Neural progenitor cell (in vitro differentiated cells): ENCODE data around the gene LHB. TPM values are rescaled to one million over a fixed set of nuclear protein-coding genes. Genes with fewer than 3 reads are reported as not detected.

Experiments
- DNase-seq: peaks from one replicate; pipeline ENCODE4 v3.0.0-alpha.2; 2016; ENCODE audit warnings: low spot score
- H2AFZ ChIP-seq: fragments of 200-600 bp; sonication (generic); replicated peaks from 2 replicates; pipeline ENCODE4 v1.6.1; 2016; ENCODE audit warnings: antibody characterized with exemption
- H3F3A ChIP-seq: fragments of 200-600 bp; sonication (generic); 2 replicates; pipeline ENCODE4 v1.6.1; 2016; ENCODE audit warnings: antibody characterized with exemption, low read depth
- H3K27ac ChIP-seq: fragments of 200-600 bp; sonication (generic); 2 replicates; pipeline ENCODE4 v1.5.1; 2016; ENCODE audit warnings: mild to moderate bottlenecking
- H3K27me3 ChIP-seq: fragments of 200-600 bp; sonication (generic); 2 replicates; pipeline ENCODE4 v1.6.1; 2016; ENCODE audit warnings: mild to moderate bottlenecking, moderate library complexity
- H3K36me3 ChIP-seq: fragments of 200-600 bp; sonication (generic); 2 replicates; pipeline ENCODE4 v1.5.1; 2016
- H3K4me1 ChIP-seq: fragments of 200-600 bp; sonication (generic); 2 replicates; pipeline ENCODE4 v1.6.1; 2016; ENCODE audit warnings: mixed run types
- H3K4me2 ChIP-seq: fragments of 200-600 bp; sonication (generic); 2 replicates; pipeline ENCODE4 v1.6.1; 2016
- H3K4me3 ChIP-seq: fragments of 200-600 bp; sonication (generic); 2 replicates; pipeline ENCODE4 v1.5.1; 2016
- H3K79me2 ChIP-seq: fragments of 200-600 bp; sonication (generic); 2 replicates; pipeline ENCODE4 v1.6.1; 2016; ENCODE audit warnings: low read depth
- H3K9ac ChIP-seq: fragments of 200-600 bp; sonication (generic); 2 replicates; pipeline ENCODE4 v1.6.1; 2016
- H3K9me3 ChIP-seq: fragments of 200-600 bp; sonication (generic); 2 replicates; pipeline ENCODE4 v1.5.1; 2016; ENCODE audit warnings: low read depth
- H4K20me1 ChIP-seq: fragments of 200-600 bp; sonication (generic); 2 replicates; pipeline ENCODE4 v1.6.1; 2016; ENCODE audit warnings: low read depth
- H3K27ac Mint-ChIP-seq: 3 replicates; pipeline ENCODE4 v1.8.0; 2021; ENCODE audit warnings: mixed read lengths
- H3K27me3 Mint-ChIP-seq: 2 replicates; pipeline ENCODE4 v1.8.0; 2022; ENCODE audit warnings: low read depth, mild to moderate bottlenecking, inconsistent platforms, moderate library complexity, mixed read lengths; ENCODE audit not compliant: insufficient read depth
- H3K36me3 Mint-ChIP-seq: 3 replicates; pipeline ENCODE4 v1.8.0; 2021; ENCODE audit warnings: mixed read lengths
- H3K4me1 Mint-ChIP-seq: 3 replicates; pipeline ENCODE4 v1.8.0; 2021; ENCODE audit warnings: mixed read lengths
- H3K4me3 Mint-ChIP-seq: 3 replicates; pipeline ENCODE4 v1.8.0; 2021; ENCODE audit warnings: mild to moderate bottlenecking, moderate library complexity, mixed read lengths
- H3K9me3 Mint-ChIP-seq: 3 replicates; pipeline ENCODE4 v1.8.0; 2020; ENCODE audit warnings: mixed read lengths
- CTCF ChIP-seq: fragments of 200-600 bp; sonication (generic); IDR thresholded peaks from 2 replicates; pipeline ENCODE4 v1.5.1; 2017; ENCODE audit warnings: antibody characterized with exemption, mild to moderate bottlenecking
- EZH2 ChIP-seq: fragments of 200-600 bp; sonication (generic); IDR thresholded peaks from 2 replicates; pipeline ENCODE4 v1.6.1; 2017; ENCODE audit warnings: antibody characterized with exemption, mild to moderate bottlenecking, moderate library complexity
- EZH2phosphoT487 ChIP-seq: fragments of 200-600 bp; sonication (generic); IDR thresholded peaks from 2 replicates; pipeline ENCODE4 v1.6.1; 2017; ENCODE audit warnings: antibody characterized with exemption
- total RNA-seq: library from RNA; depleted of rRNA; stranded (reverse); fragments of >200 nt; gene quantifications from 2 replicates; pipeline ENCODE4 v1.2.3, GENCODE V29; 2015; ENCODE audit warnings: low replicate concordance

LHB gene
- total RNA-seq, 1 donor from 2014 or later: not detected

GRCh38 chr19:48989701-48990291 is 27.1 kb downstream of the LHB start:
- no peak overlapping the region for H2AFZ ChIP-seq
- peaks cover 40% of the 10 kb centered on the region for H3K79me2 ChIP-seq
- peaks cover 18% of the 10 kb centered on the region for H3K36me3 Mint-ChIP-seq
- peaks cover 23% of the 10 kb centered on the region for H3K4me1 Mint-ChIP-seq
- peaks cover 2% of the 10 kb centered on the region for H3K27me3 Mint-ChIP-seq
- no peak for DNase-seq
- no peaks in the 10 kb centered on the region for H3K36me3 ChIP-seq
- no peaks in the 10 kb centered on the region for H3K9me3 Mint-ChIP-seq
- H3F3A ChIP-seq: peaks cover 17% of the 10 kb centered on the region
- no peak overlapping the region for H3K4me3 Mint-ChIP-seq
- peaks cover 15% of the 10 kb centered on the region for H4K20me1 ChIP-seq
- no peak overlapping the region for H3K4me2 ChIP-seq
- no peak overlapping the region for H3K9ac ChIP-seq
- no peak overlapping the region for H3K27ac ChIP-seq
- no peak overlapping the region for H3K4me3 ChIP-seq
- H3K9me3 ChIP-seq: no peaks in the 10 kb centered on the region
- TF ChIP-seq EZH2phosphoT487 (no peak), EZH2 (no peak), CTCF (no peak)
- H3K4me1 ChIP-seq: peaks cover 13% of the 10 kb centered on the region
- no peaks in the 10 kb centered on the region for H3K27me3 ChIP-seq
- H3K27ac Mint-ChIP-seq: no peak overlapping the region

GRCh38 chr19:48988860-48989259 is 28.0 kb downstream of the LHB start:
- Mint-ChIP-seq H3K4me1 (peaks cover 18% of the 10 kb centered on the region), H3K4me3 (peak overlapping the region; percentile 30), H3K9me3 (no peaks in the 10 kb centered on the region), H3K27ac (no peak overlapping the region), H3K36me3 (peaks cover 18% of the 10 kb centered on the region), H3K27me3 (peaks cover 2% of the 10 kb centered on the region)
- no peak overlapping the region for H3K4me2 ChIP-seq
- peaks cover 31% of the 10 kb centered on the region for H3K79me2 ChIP-seq
- no peak overlapping the region for H3K27ac ChIP-seq
- no peak for DNase-seq
- TF ChIP-seq EZH2: no peak
- no peaks in the 10 kb centered on the region for H3K27me3 ChIP-seq
- H3K9ac ChIP-seq: no peak overlapping the region
- H3K9me3 ChIP-seq: no peaks in the 10 kb centered on the region
- no peaks in the 10 kb centered on the region for H3K36me3 ChIP-seq
- H3K4me1 ChIP-seq: peaks cover 7% of the 10 kb centered on the region
- peaks cover 17% of the 10 kb centered on the region for H3F3A ChIP-seq
- H4K20me1 ChIP-seq: peaks cover 12% of the 10 kb centered on the region
- no peak overlapping the region for H3K4me3 ChIP-seq
- H2AFZ ChIP-seq: no peak overlapping the region

GRCh38 chr19:48988286-48988685 is 28.6 kb downstream of the LHB start:
- Histone ChIP-seq H3K27me3 (no peaks in the 10 kb centered on the region), H4K20me1 (peaks cover 12% of the 10 kb centered on the region), H3K4me1 (peaks cover 7% of the 10 kb centered on the region), H3K4me2 (no peak overlapping the region), H2AFZ (no peak overlapping the region), H3K9ac (no peak overlapping the region), H3K36me3 (no peaks in the 10 kb centered on the region), H3F3A (peaks cover 12% of the 10 kb centered on the region), H3K4me3 (no peak overlapping the region), H3K27ac (no peak overlapping the region), H3K79me2 (peaks cover 29% of the 10 kb centered on the region), H3K9me3 (no peaks in the 10 kb centered on the region)
- peaks cover 3% of the 10 kb centered on the region for H3K27me3 Mint-ChIP-seq
- DNase-seq: no peak
- peak overlapping the region; percentile 15 for H3K27ac Mint-ChIP-seq
- H3K4me3 Mint-ChIP-seq: peak overlapping the region; percentile 27
- no peaks in the 10 kb centered on the region for H3K9me3 Mint-ChIP-seq
- peaks cover 15% of the 10 kb centered on the region for H3K4me1 Mint-ChIP-seq
- peaks cover 18% of the 10 kb centered on the region for H3K36me3 Mint-ChIP-seq
- no peak for TF ChIP-seq EZH2phosphoT487
- no peak for TF ChIP-seq EZH2
- no peak for TF ChIP-seq CTCF

GRCh38 chr19:48987323-48987722 is 29.6 kb downstream of the LHB start:
- Histone ChIP-seq H3F3A (peaks cover 6% of the 10 kb centered on the region), H3K9ac (no peak overlapping the region), H3K36me3 (no peaks in the 10 kb centered on the region), H3K27me3 (no peaks in the 10 kb centered on the region), H3K4me2 (no peak overlapping the region), H3K4me3 (no peak overlapping the region), H3K4me1 (peaks cover 7% of the 10 kb centered on the region), H4K20me1 (peaks cover 12% of the 10 kb centered on the region), H2AFZ (no peak overlapping the region), H3K9me3 (no peaks in the 10 kb centered on the region), H3K79me2 (peaks cover 24% of the 10 kb centered on the region), H3K27ac (no peak overlapping the region)
- no peak for DNase-seq
- no peak for TF ChIP-seq CTCF
- TF ChIP-seq EZH2: no peak
- no peak for TF ChIP-seq EZH2phosphoT487
- Mint-ChIP-seq H3K27me3 (peaks cover 2% of the 10 kb centered on the region), H3K9me3 (no peaks in the 10 kb centered on the region), H3K4me3 (no peak overlapping the region), H3K4me1 (peaks cover 14% of the 10 kb centered on the region), H3K27ac (no peak overlapping the region), H3K36me3 (peaks cover 18% of the 10 kb centered on the region)
